ENCODE measurements around the gene ESYT3.
"Not testable (repeated sequence)": the region's sequence is repeated elsewhere in the genome, so short reads cannot be mapped to it uniquely, and the experiment has no call there.

The ESYT3 gene

GRCh38 chr3:138412821-138413551 is 21.4 kb upstream of the ESYT3 start:
- DNase-seq (ENCODE audit: low read depth, low spot score) = no peak

DNA sequence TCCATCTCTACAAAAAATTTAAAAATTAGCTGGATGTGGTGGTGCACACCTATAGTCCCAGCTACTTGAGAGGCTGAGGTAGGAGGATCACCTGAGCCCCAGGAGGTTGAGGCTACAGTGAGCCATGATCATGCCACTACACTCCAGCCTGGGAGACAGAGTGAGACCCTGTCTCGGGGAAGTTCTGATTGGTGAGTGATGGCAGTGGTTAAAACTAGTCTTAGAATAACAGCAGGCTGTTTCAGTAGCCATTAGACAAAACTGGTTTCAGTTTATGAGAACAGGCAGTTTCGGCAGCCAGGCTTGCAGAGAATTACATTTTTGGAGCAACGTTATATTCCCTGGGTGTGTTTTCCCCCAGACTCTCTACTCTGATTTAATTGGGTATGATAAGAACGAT is 18.2 kb upstream of the ESYT3 start:
- DNase-seq (ENCODE audit: low read depth, low spot score) = not testable (repeated sequence)

DNA sequence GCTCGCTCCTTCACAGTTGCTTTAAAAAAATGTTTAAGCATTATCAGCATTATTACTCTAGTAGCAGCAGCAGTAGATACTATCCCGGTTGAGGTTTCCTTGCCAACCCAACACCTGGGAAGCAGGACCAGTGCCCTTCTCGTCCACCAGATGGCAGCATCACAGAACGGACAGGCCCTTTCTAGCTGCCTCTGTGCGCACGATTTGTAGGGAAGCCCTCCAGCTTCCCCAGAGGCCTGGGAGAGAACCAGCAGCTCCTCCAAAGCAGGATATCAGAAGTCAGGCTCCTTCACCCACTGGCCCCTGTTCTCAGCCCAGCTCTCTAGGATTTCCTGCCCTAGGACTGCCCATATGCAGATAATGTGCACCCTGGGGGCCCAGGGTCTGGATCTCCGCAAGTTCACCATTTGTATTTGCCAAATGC is 16.8 kb upstream of the ESYT3 start:
- DNase-seq (ENCODE audit: low read depth, low spot score) = peak; percentile 41

GRCh38 chr3:138418601-138419206 is 15.7 kb upstream of the ESYT3 start:
- no peak for DNase-seq (ENCODE audit: low read depth, low spot score)

- DNase-seq (ENCODE audit: low read depth, low spot score) = no peak
These were observed 11.1 kb upstream of the ESYT3 start for GRCh38 chr3:138423316-138423715.

GRCh38 chr3:138424323-138424722 is 10.1 kb upstream of the ESYT3 start:
- DNase-seq (ENCODE audit: low read depth, low spot score) = no peak

GRCh38 chr3:138426211-138426610 is 8.2 kb upstream of the ESYT3 start:
- no peak for DNase-seq (ENCODE audit: low read depth, low spot score)

DNA sequence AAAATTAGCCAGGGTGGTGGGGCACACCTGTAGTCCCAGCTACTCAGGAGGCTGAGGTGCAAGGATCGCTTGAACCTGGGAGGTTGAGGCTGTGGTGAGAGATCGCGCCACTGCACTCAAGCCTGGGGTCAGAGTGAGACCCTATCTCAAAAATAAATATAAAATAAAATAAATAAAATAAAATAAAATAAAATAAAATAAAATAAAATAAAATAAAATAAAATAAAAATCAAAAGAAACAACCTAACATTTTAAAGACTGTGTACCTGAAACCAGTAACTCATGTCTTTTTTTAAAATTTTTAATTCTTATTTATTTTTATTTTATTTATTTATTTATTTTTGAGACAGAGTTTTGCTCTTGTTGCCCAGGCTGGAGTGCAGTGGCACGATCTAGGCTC is 7.7 kb upstream of the ESYT3 start:
- not testable (repeated sequence) for DNase-seq (ENCODE audit: low read depth, low spot score)

DNA sequence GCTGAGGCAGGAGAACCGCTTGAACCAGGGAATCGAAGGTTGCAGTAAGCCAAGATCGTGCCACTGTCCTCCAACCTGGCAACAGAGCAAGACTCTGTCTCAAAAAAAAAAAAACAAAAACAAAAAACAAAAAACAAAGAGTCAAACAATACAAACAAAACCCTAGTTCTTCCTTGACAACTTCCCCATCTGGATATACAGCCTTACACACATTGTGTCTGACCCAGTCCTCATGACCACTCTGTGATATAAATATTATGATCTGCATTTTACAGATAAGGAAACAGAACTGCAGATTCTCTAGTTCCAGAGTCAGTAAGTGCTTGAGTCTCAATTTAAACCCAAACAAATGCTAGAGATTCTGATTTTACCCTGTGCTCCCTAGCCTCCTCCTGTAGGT is 4.8 kb upstream of the ESYT3 start:
- DNase-seq (ENCODE audit: low read depth, low spot score) = no peak

DNA sequence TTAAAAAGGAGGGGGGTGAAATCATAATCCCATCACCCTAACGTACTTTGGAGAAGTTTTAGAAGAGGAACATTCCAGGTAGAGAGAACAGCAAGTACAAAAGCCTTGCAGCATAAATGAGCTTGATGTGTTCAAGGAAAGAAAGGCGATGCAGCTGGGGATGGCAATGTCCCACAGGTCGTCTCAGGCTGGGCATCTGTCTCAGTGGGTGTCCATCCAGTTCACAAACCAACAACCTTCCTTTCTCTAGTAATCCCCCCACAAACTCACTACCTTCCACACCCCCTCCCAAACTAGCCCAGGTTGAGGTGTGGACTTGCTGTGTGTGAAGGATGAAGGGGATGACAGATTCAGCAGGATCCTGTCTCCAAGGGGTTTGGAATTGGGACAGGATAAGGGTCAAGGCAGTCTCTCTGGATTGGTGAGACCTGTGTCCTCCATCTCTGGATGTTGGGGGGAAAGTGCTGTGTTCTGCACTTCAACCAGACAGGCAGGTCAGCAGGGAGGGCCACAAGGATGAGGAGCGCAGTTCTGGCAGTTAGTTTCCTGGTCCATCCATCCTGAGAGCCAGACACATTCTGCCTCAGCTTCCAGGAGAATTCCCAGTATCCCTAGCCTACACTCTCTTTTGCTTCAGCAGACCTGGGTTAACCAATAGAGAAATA is 1.7 kb upstream of the ESYT3 start:
- DNase-seq (ENCODE audit: low read depth, low spot score) = no peak

- no peak for DNase-seq (ENCODE audit: low read depth, low spot score)
These were observed 532 bp upstream of the ESYT3 start for GRCh38 chr3:138433892-138434275.

- no peak for DNase-seq (ENCODE audit: low read depth, low spot score)
These were observed 708 bp downstream of the ESYT3 start for GRCh38 chr3:138434875-138435772.

DNA sequence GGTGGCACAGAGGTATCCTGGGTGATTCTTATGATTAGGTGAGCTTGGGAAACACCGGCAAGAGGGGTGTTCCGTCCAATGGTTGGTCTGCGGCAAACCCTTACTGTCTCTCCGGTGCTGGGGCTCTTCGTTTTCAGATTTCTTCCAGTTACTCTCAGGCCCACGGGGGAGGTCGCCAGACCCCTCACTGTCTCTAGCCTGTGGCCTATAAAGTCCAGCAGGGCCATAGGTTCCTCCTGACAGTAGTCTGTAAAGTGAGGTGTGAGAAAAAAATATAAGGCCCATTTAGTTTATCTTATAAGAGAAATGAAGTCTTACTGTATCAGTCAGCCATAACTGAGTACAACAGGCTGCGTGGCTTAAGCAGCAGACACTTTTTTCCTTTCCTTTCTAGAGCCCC is 1.4 kb downstream of the ESYT3 start:
- DNase-seq (ENCODE audit: low read depth, low spot score) = no peak

- no peak for DNase-seq (ENCODE audit: low read depth, low spot score)
These were observed 2.9 kb downstream of the ESYT3 start for GRCh38 chr3:138437281-138437680.

GRCh38 chr3:138438896-138439295 is 4.5 kb downstream of the ESYT3 start:
- no peak for DNase-seq (ENCODE audit: low read depth, low spot score)

- DNase-seq (ENCODE audit: low read depth, low spot score) = no peak
These were observed 5.2 kb downstream of the ESYT3 start for GRCh38 chr3:138439646-138440045.

DNA sequence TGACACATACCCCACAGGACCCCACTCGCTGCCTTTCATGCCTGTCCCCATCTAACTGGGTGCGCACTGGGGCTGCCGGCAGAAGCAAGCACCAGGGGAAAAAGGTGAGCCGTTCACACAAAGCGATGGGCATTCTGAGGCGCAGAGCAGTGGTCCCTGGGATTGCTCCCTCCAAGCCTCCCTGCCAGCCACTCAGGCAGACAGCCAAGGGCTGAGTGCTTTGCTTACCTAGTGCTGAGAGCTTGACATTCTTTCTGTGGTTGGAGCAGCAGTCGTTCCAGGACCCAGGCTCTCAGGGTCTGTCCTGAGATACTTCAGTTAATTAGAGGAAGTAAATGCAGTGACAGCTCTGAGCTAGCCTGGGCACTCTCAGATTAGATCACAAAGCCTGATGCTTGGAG is 5.7 kb downstream of the ESYT3 start:
- DNase-seq (ENCODE audit: low read depth, low spot score) = no peak

GRCh38 chr3:138440596-138440995 is 6.2 kb downstream of the ESYT3 start:
- no peak for DNase-seq (ENCODE audit: low read depth, low spot score)

- DNase-seq (ENCODE audit: low read depth, low spot score) = no peak
These were observed 6.8 kb downstream of the ESYT3 start for GRCh38 chr3:138441256-138441655.

GRCh38 chr3:138441742-138442141 is 7.3 kb downstream of the ESYT3 start:
- no peak for DNase-seq (ENCODE audit: low read depth, low spot score)

DNA sequence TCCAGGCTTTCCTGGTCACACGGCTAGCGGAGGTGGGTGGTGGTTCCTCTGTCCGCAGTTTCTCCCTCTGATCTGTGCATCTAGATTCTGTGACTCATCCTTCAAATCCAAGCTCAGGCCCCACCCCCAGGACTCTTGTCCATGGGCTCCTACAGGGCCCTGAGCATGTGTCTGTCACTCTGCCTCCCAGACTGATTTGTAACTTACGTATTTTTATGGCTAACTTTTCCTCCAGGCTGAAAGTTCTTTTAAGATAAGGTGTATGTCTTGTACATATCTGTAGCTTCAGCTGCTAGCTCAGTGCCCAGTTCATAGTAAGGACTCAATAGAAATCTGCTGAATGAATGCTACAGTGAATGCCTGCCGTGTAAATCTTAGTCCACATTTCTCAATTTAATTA is 8.0 kb downstream of the ESYT3 start:
- no peak for DNase-seq (ENCODE audit: low read depth, low spot score)

DNA sequence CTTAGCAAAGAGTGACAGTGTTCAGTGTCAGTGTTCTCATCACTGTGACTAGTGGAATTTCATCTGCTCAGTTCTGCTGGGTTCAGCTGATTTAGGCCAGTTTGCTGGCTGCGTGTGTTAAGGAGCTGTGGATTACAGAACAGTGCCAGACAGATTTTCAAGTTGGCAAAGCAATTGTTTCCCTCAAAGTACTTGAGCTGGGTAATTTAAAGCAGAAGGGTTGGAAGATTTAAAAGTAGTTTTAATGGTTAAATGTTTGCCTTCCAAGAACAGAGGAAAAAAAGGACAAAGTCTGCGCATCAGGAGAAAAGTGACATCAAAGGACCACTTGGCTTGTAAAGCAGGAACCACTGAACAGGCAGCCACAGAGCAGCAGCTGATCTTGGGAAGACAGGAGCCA is 8.7 kb downstream of the ESYT3 start:
- no peak for DNase-seq (ENCODE audit: low read depth, low spot score)

Measured in brain pericyte (primary cell).